ENCODE measurements around the gene GYPE.
"Not testable (repeated sequence)": the region's sequence is repeated elsewhere in the genome, so short reads cannot be mapped to it uniquely, and the experiment has no call there.

GRCh38 chr4:143849296-143849695 lies 56.1 kb downstream of the GYPE start:
- TF ChIP-seq CTCF (conservative IDR thresholded peaks at IDR 0.05); EZH2 (IDR thresholded peaks at IDR 0.05; ENCODE audit: low read depth): not testable (repeated sequence)
